Measurements from ENCODE around the gene IFNA4. TPM values are rescaled to one million over a fixed set of nuclear protein-coding genes. Genes with fewer than 3 reads are reported as not detected.

The IFNA4 gene
- total RNA-seq: not detected in 2 replicates

DNA sequence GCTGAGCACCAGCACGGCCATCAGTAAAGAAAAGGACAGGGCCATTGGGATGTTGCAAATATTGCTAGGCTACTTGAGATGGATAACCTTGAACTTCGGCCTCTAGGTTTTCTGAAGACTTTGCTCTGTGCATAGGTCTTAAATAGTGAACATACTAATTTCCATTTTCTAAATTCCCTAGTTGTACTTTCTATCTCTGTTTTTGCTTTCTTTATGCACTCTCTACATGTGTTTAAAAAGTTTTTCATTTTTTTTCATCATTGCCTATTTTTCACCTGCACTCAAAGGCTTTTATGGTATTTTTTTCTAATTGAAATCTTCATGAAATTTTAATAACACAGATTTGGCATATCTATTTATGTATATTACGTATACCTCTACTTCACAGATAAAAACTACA lies at the start of gene IFNA4:
IFNA4 (minus strand) TSS at position 101 of the 400 bp plus-strand sequence; CDS start at position 45, 56 bp downstream.

GRCh38 chr9:21228122-21228521 lies 40.7 kb upstream of the IFNA4 start, which contains the start of gene IFNA17:
Gene IFNA17, minus strand, starts transcription at chr9:21228222. Its CDS starts 49 bp downstream, at chr9:21228173.

DNA sequence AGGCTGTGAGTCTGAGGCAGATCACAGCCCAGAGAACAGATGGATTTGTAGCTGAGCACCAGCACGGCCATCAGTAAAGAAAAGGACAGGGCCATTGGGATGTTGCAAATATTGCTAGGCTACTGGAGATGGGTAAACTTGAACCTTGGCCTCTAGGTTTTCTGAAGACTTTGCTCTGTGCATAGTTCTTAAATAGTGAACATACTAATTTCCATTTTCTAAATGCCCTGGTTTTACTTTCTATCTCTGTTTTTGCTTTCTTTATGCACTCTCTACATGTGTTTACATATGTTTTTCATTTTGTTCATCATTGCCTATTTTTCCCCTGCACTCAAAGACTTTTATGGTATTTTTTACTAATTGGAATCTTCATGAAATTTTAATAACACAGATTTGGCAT lies 29.8 kb upstream of the IFNA4 start, which contains the start of gene IFNA16:
IFNA16 (minus strand) TSS at position 101 of the 400 bp plus-strand sequence; CDS start at position 95, 6 bp downstream.

GRCh38 chr9:21207043-21207442 lies 19.7 kb upstream of the IFNA4 start, which contains the start of gene IFNA10:
Gene IFNA10, minus strand, starts transcription at chr9:21207143. Its CDS starts 46 bp downstream, at chr9:21207097.

GRCh38 chr9:21202105-21202504 lies 14.7 kb upstream of the IFNA4 start, which contains the start of gene IFNA7:
Gene IFNA7, minus strand, starts transcription at chr9:21202205. Its CDS starts 40 bp downstream, at chr9:21202165.

GRCh38 chr9:21166560-21166959 lies 20.8 kb downstream of the IFNA4 start, which contains the start of gene IFNA21:
Gene IFNA21, minus strand, starts transcription at chr9:21166660. Its CDS starts 48 bp downstream, at chr9:21166612.

GRCh38 chr9:21141427-21141882 lies 45.9 kb downstream of the IFNA4 start, which contains the start of gene IFNW1:
Gene IFNW1, minus strand, starts transcription at chr9:21141832. Its CDS starts 262 bp downstream, at chr9:21141570.

Other genes with a start within 250 kb of the IFNA4 start
- 3.5 and 4.5 TPM in 2 replicates for gene HACD4, start 155.9 kb downstream of the IFNA4 start, total RNA-seq
- not detected in 2 replicates for gene IFNB1, start 109.6 kb downstream of the IFNA4 start, total RNA-seq
- not detected in 2 replicates for gene IFNW1, start 45.8 kb downstream of the IFNA4 start, total RNA-seq
- not detected in 2 replicates for gene IFNA21, start 20.9 kb downstream of the IFNA4 start, total RNA-seq
- gene IFNA7, start 14.6 kb upstream of the IFNA4 start, total RNA-seq: not detected in 2 replicates
- not detected in 2 replicates for gene IFNA10, start 19.6 kb upstream of the IFNA4 start, total RNA-seq
- gene IFNA16, start 29.7 kb upstream of the IFNA4 start, total RNA-seq: not detected in 2 replicates
- not detected in 2 replicates for gene IFNA17, start 40.6 kb upstream of the IFNA4 start, total RNA-seq
- gene IFNA14, start 52.4 kb upstream of the IFNA4 start, total RNA-seq: not detected in 2 replicates
- gene IFNA5, start 117.7 kb upstream of the IFNA4 start, total RNA-seq: not detected in 2 replicates
- gene KLHL9, start 147.8 kb upstream of the IFNA4 start, total RNA-seq: 38.1 and 47.9 TPM in 2 replicates
- gene IFNA6, start 163.3 kb upstream of the IFNA4 start, total RNA-seq: not detected in 2 replicates
- gene IFNA13, start 180.5 kb upstream of the IFNA4 start, total RNA-seq: not detected in 2 replicates
- gene IFNA2, start 197.8 kb upstream of the IFNA4 start, total RNA-seq: not detected in 2 replicates
- not detected in 2 replicates for gene IFNA8, start 221.5 kb upstream of the IFNA4 start, total RNA-seq

All from regular cardiac myocyte (primary cell).